Suprapubic skin (tissue), 3 donors: Measurements from ENCODE around the gene ZNF532.

Experiments
- EP300 ChIP-seq: sonication (generic); formaldehyde crosslinking; IDR thresholded peaks from one replicate; pipeline ENCODE4 v1.6.1; 2017; ENCODE audit warnings: antibody characterized with exemption
- POLR2A ChIP-seq, 2 donors: fragments of 450-650 bp; IDR thresholded peaks; one replicate each; pipeline ENCODE4 v1.6.1; 2017; ENCODE audit warnings: antibody characterized with exemption in 2 of 2, mild to moderate bottlenecking in 2 of 2, moderate library complexity in 2 of 2
- TF ChIP-seq, protein P1 (sequence below), 2 donors: fragments of 200-600 bp in 1 of 2; fragments of 450-650 bp in 1 of 2; sonication (generic) in 1 of 2; IDR thresholded peaks; one replicate each; pipeline ENCODE4 v1.5.1; 2016 to 2019; ENCODE audit warnings: antibody characterized with exemption in 2 of 2, mild to moderate bottlenecking in 1 of 2, moderate library complexity in 1 of 2

DNA sequence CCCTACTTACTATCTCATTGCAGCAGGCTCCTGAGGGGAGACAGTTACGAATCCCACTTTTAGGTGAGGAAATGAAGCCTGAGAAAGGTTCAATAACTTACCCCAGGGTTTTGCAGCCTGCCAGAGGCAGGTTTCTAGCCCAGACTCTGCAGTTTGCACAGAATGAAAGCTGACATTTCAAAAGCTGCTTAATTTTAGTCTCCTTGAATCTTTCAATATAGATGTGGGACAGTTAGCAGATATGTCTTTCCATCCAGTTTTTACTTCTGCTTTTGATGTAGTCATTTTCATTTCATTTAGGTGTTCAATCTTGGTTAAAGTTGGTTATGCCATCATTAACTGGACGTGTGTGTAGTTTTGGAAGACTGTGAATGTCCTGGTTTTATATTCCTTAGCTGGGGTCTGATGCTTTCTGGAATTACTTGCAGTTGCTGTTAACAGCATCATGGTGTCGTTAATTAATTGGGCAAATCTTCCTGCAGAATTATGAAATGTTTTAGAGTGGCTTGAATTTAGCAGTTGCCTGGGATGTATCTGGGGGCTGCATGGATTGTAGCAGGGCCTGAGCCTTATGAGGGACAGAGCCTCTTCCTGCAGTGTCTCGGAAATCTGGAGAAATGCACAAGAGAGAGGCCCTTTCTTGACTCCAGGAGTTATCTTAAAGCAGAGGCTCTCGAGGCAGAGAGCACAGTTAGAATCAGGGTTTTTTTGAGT lies 100.8 kb downstream of the ZNF532 start:
- TF ChIP-seq POLR2A (IDR thresholded peaks at IDR 0.05) (no peak), EP300 (no peak)
- TF ChIP-seq, protein P1, sequence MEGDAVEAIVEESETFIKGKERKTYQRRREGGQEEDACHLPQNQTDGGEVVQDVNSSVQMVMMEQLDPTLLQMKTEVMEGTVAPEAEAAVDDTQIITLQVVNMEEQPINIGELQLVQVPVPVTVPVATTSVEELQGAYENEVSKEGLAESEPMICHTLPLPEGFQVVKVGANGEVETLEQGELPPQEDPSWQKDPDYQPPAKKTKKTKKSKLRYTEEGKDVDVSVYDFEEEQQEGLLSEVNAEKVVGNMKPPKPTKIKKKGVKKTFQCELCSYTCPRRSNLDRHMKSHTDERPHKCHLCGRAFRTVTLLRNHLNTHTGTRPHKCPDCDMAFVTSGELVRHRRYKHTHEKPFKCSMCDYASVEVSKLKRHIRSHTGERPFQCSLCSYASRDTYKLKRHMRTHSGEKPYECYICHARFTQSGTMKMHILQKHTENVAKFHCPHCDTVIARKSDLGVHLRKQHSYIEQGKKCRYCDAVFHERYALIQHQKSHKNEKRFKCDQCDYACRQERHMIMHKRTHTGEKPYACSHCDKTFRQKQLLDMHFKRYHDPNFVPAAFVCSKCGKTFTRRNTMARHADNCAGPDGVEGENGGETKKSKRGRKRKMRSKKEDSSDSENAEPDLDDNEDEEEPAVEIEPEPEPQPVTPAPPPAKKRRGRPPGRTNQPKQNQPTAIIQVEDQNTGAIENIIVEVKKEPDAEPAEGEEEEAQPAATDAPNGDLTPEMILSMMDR (IDR thresholded peaks at IDR 0.05) = no peak
